Breast epithelium (tissue), 4 donors: ENCODE measurements around the gene PADI2. TPM values are rescaled to one million over a fixed set of nuclear protein-coding genes. Genes with fewer than 3 reads are reported as not detected.

Experiments used
- DNase-seq, 2 donors: peaks; one replicate each; pipeline ENCODE4 v3.0.0-alpha.2; 2019; ENCODE audit warnings: low spot score in 2 of 2
- H3K27ac ChIP-seq, 2 donors: fragments of 200-600 bp; sonication (generic) in 1 of 2; one replicate each; pipeline ENCODE4 v1.5.1; 2016 to 2019; ENCODE audit warnings: mild to moderate bottlenecking in 1 of 2
- H3K27me3 ChIP-seq, 2 donors: fragments of 200-600 bp; sonication (generic) in 1 of 2; one replicate each; pipeline versions ENCODE4 v1.5.1 to v1.6.0; 2017 to 2019; ENCODE audit warnings: control low read depth in 1 of 2, mild to moderate bottlenecking in 1 of 2
- H3K36me3 ChIP-seq: fragments of 200-600 bp; one replicate; pipeline ENCODE4 v1.5.1; 2019
- H3K4me1 ChIP-seq, 2 donors: fragments of 200-600 bp; sonication (generic); one replicate each; pipeline ENCODE4 v1.5.1; 2016 to 2019; ENCODE audit warnings: control low read depth in 1 of 2
- H3K4me3 ChIP-seq, 3 donors: fragments of 200-600 bp; sonication (generic); 1 replicate in 2 of 3; 2 replicates in 1 of 3; pipeline ENCODE4 v1.5.1; 2016 to 2019; ENCODE audit warnings: mild to moderate bottlenecking in 3 of 3, moderate library complexity in 2 of 3
- H3K9me3 ChIP-seq, 2 donors: fragments of 200-600 bp; sonication (generic) in 1 of 2; one replicate each; pipeline ENCODE4 v1.5.1; 2016 to 2019; ENCODE audit warnings: control low read depth in 1 of 2
- POLR2A ChIP-seq: fragments of 450-650 bp; IDR thresholded peaks from one replicate; pipeline ENCODE4 v1.6.1; 2016; ENCODE audit warnings: antibody characterized with exemption, mild to moderate bottlenecking, moderate library complexity
- POLR2AphosphoS5 ChIP-seq, 3 donors: sonication (generic); formaldehyde crosslinking; IDR thresholded peaks; one replicate each; pipeline ENCODE4 v1.6.1; 2017; ENCODE audit warnings: antibody characterized with exemption in 3 of 3
- intact Hi-C: fragments of 100-400 bp; cut with DNase I; formaldehyde crosslinking; loops from one replicate; pipeline ENCODE4 v1.15.1; 2023; ENCODE audit warnings: low total_unique reads
- total RNA-seq, 3 donors: library from RNA; depleted of rRNA; stranded (reverse); fragments of >200 nt; gene quantifications; one replicate each; pipeline ENCODE4 v1.1.0, GENCODE V29; 2016
- TF ChIP-seq, protein P1 (sequence below), 3 donors: fragments of 450-650 bp; IDR thresholded peaks; one replicate each; pipeline ENCODE4 v1.5.1; 2016 to 2017; ENCODE audit warnings: antibody characterized with exemption in 3 of 3, mild to moderate bottlenecking in 3 of 3, moderate library complexity in 3 of 3

The PADI2 gene
- 10 to 100 TPM in 1 of 3 donors, 1 to 10 TPM in 1, under 1 TPM in 1; 0.32 to 29.4 (median 9.2) TPM for total RNA-seq

- peaks cover 4 to 11% of the 10 kb centered on the region in 2 donors for H3K27me3 ChIP-seq
- DNase-seq = peak; percentile 72 to 79
- H3K4me1 ChIP-seq = no peaks in the 10 kb centered on the region
- intact Hi-C loops = no loop called here
- no peaks in the 10 kb centered on the region for H3K36me3 ChIP-seq
- peak within 1 kb of the TSS; percentile 22 to 63 (median 52) for H3K4me3 ChIP-seq
- TF ChIP-seq POLR2AphosphoS5 (IDR thresholded peaks at IDR 0.05) = peak in 1 of 3 donors; percentile 65
- TF ChIP-seq, protein P1, sequence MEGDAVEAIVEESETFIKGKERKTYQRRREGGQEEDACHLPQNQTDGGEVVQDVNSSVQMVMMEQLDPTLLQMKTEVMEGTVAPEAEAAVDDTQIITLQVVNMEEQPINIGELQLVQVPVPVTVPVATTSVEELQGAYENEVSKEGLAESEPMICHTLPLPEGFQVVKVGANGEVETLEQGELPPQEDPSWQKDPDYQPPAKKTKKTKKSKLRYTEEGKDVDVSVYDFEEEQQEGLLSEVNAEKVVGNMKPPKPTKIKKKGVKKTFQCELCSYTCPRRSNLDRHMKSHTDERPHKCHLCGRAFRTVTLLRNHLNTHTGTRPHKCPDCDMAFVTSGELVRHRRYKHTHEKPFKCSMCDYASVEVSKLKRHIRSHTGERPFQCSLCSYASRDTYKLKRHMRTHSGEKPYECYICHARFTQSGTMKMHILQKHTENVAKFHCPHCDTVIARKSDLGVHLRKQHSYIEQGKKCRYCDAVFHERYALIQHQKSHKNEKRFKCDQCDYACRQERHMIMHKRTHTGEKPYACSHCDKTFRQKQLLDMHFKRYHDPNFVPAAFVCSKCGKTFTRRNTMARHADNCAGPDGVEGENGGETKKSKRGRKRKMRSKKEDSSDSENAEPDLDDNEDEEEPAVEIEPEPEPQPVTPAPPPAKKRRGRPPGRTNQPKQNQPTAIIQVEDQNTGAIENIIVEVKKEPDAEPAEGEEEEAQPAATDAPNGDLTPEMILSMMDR (IDR thresholded peaks at IDR 0.05) = no peak
- H3K27ac ChIP-seq = peak within 1 kb of the TSS; percentile 65 to 74
- no peaks in the 10 kb centered on the region for H3K9me3 ChIP-seq
Observed at GRCh38 chr1:17119076-17119772, at the start of gene PADI2. Gene PADI2 (minus strand): TSS chr1:17119451. CDS start chr1:17119371, 80 bp downstream.

- peak in 1 of 2 donors; percentile 24 for DNase-seq
- Histone ChIP-seq H3K4me1 (no peaks in the 10 kb centered on the region), H3K27ac (peak overlapping the region; percentile 66 to 76), H3K9me3 (no peaks in the 10 kb centered on the region), H3K36me3 (no peaks in the 10 kb centered on the region), H3K4me3 (no peak overlapping the region), H3K27me3 (no peaks in the 10 kb centered on the region)
- intact Hi-C loops = no loop called here
- no peak for TF ChIP-seq POLR2A
Observed at GRCh38 chr1:17168091-17168876, 49.0 kb upstream of the PADI2 start.

DNA sequence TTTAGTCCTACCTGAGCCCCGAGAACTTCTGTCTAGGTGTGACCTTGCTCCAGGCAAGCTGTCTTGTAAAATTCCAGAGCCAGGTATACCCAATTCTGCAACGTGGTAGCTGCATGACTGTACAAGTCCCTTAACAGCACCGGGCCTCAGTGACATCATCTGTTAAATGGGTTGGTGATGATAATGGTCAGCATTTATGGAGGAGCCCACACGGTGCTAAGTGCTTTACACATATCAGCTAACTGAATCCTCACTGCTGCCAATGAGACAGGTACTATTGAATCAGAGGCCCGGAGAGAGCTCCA is 48.5 kb upstream of the PADI2 start:
- intact Hi-C loops = no loop called here
- no peak for DNase-seq
- Histone ChIP-seq H3K27ac (peak overlapping the region; percentile 66 to 76), H3K36me3 (no peaks in the 10 kb centered on the region), H3K27me3 (no peaks in the 10 kb centered on the region), H3K4me3 (no peak overlapping the region), H3K4me1 (no peaks in the 10 kb centered on the region), H3K9me3 (no peaks in the 10 kb centered on the region)
- TF ChIP-seq POLR2A (no peak), POLR2AphosphoS5 (IDR thresholded peaks at IDR 0.05) (no peak)
- TF ChIP-seq, protein P1 (IDR thresholded peaks at IDR 0.05) = no peak

DNA sequence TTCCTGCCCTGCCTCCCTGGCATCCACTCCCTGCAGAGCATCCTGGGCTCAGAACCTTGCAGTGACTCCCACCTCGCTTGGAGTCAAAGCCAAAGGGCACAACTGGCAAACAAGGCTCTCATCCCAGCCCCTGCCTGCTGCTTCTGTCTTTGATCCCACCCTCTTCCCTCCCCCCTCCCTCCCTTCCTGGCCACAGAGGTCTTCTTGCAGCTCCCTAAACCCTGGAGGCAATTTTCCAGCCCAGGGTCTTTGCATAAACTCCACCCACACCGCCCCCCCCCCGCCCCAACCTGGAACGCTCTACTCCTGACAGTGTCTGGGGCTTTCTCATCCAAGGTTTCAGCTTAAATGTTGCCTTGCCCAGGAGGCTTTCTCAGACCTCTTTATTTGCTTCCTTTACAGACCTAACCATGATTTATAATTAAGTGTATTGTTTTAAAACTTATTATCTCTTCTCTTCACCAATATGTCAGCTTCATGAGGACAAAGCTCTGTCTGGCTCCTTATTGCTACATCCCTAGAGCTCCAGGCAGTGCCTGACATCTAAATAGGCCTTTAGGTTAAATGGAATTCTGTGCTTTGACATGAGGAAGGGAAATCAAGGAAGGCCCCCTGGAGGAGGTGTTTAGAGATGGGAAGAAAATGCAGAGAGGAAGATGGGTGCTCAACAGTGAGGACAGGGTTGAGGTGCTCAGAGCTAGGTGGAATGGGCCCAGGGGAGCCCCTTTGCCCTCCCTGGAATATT is 48.0 kb upstream of the PADI2 start:
- no peak for TF ChIP-seq POLR2AphosphoS5 (IDR thresholded peaks at IDR 0.05)
- TF ChIP-seq POLR2A = no peak
- TF ChIP-seq, protein P1 (IDR thresholded peaks at IDR 0.05) = no peak
- DNase-seq = no peak
- intact Hi-C loops = no loop called here

GRCh38 chr1:17165823-17166222 is 46.6 kb upstream of the PADI2 start:
- no peaks in the 10 kb centered on the region for H3K9me3 ChIP-seq
- intact Hi-C loops = no loop called here
- no peak for DNase-seq

More for the DNA sequence above, 48.0 kb upstream of the PADI2 start:
- no peaks in the 10 kb centered on the region for H3K9me3 ChIP-seq
- peak overlapping the region; percentile 66 to 76 for H3K27ac ChIP-seq
- H3K4me3 ChIP-seq = no peak overlapping the region
- no peaks in the 10 kb centered on the region for H3K4me1 ChIP-seq
- H3K36me3 ChIP-seq = no peaks in the 10 kb centered on the region
- no peaks in the 10 kb centered on the region for H3K27me3 ChIP-seq

More at GRCh38 chr1:17165823-17166222, 46.6 kb upstream of the PADI2 start:
- Histone ChIP-seq H3K4me3 (no peak overlapping the region), H3K27ac (no peak overlapping the region), H3K4me1 (no peaks in the 10 kb centered on the region), H3K27me3 (no peaks in the 10 kb centered on the region), H3K36me3 (no peaks in the 10 kb centered on the region)
- no peak for TF ChIP-seq POLR2AphosphoS5 (IDR thresholded peaks at IDR 0.05)
- TF ChIP-seq, protein P1 (IDR thresholded peaks at IDR 0.05) = no peak
- no peak for TF ChIP-seq POLR2A
